Activated T-cell treated with anti-CD3 and anti-CD28 coated beads, Interleukin-2, amount 50 U/mL, for 72 hours (primary cell): ENCODE data around the gene RECQL. TPM values are rescaled to one million over a fixed set of nuclear protein-coding genes. Genes with fewer than 3 reads are reported as not detected.
"Not testable (repeated sequence)": the region's sequence is repeated elsewhere in the genome, so short reads cannot be mapped to it uniquely, and the experiment has no call there.

ENCODE experiments used
- ATAC-seq, 2 donors: fragments of 150-1000 bp; cut with Tn5 transposase; replicated peaks in 1 of 2; 2 replicates each; pipeline ENCODE4 v1.10.0; 2021; ENCODE audit warnings: moderate library complexity in 2 of 2, mild to moderate bottlenecking in 1 of 2
- DNase-seq, 2 donors: peaks; one replicate each; pipeline ENCODE4 v3.0.0; 2021 to 2022; ENCODE audit warnings: mixed read lengths in 1 of 2
- H3K27ac Mint-ChIP-seq: one replicate; pipeline ENCODE4 v1.8.0; 2022; ENCODE audit warnings: mild to moderate bottlenecking, moderate library complexity, mixed read lengths
- H3K27me3 Mint-ChIP-seq: one replicate; pipeline ENCODE4 v1.8.0; 2022; ENCODE audit warnings: low read depth, mixed read lengths
- H3K36me3 Mint-ChIP-seq, 2 donors: one replicate each; pipeline ENCODE4 v1.8.0; 2022; ENCODE audit warnings: mixed read lengths in 2 of 2, mild to moderate bottlenecking in 1 of 2; ENCODE audit not compliant: insufficient read depth in 2 of 2
- H3K4me1 Mint-ChIP-seq: one replicate; pipeline ENCODE4 v1.8.0; 2022; ENCODE audit warnings: low read depth, mixed read lengths
- H3K4me3 Mint-ChIP-seq, 2 donors: one replicate each; pipeline ENCODE4 v1.8.0; 2022; ENCODE audit warnings: mild to moderate bottlenecking in 2 of 2, mixed read lengths in 2 of 2, moderate library complexity in 2 of 2
- H3K9me3 Mint-ChIP-seq, 2 donors: one replicate each; pipeline ENCODE4 v1.8.0; 2022; ENCODE audit warnings: mixed read lengths in 2 of 2
- total RNA-seq, 2 donors: library from RNA; stranded (reverse); gene quantifications; one replicate each; pipeline ENCODE4 v1.2.3, GENCODE V29; 2022

The RECQL gene
- total RNA-seq, 2 donors from 2014 or later: 92.7 to 93.4 TPM

GRCh38 chr12:21439347-21439746 lies 62.1 kb downstream of the RECQL start:
- H3K27ac Mint-ChIP-seq: peak overlapping the region; percentile 99
- peaks cover 40% of the 10 kb centered on the region for H3K4me1 Mint-ChIP-seq
- H3K27me3 Mint-ChIP-seq: no peaks in the 10 kb centered on the region
- DNase-seq: no peak
- peak overlapping the region; percentile 93 to 98 for H3K4me3 Mint-ChIP-seq
- peaks cover 16 to 20% of the 10 kb centered on the region in 2 donors for H3K36me3 Mint-ChIP-seq
- H3K9me3 Mint-ChIP-seq: no peaks in the 10 kb centered on the region
- ATAC-seq: no peak

GRCh38 chr12:21438643-21439042 lies 62.8 kb downstream of the RECQL start:
- no peak for ATAC-seq
- no peaks in the 10 kb centered on the region for H3K9me3 Mint-ChIP-seq
- peak overlapping the region; percentile 99 for H3K27ac Mint-ChIP-seq
- no peak for DNase-seq
- peaks cover 40% of the 10 kb centered on the region for H3K4me1 Mint-ChIP-seq
- H3K4me3 Mint-ChIP-seq: peak overlapping the region; percentile 93 to 98
- H3K36me3 Mint-ChIP-seq: peaks cover 16 to 20% of the 10 kb centered on the region in 2 donors
- H3K27me3 Mint-ChIP-seq: no peaks in the 10 kb centered on the region

GRCh38 chr12:21434699-21435098 lies 66.7 kb downstream of the RECQL start:
- H3K4me1 Mint-ChIP-seq: peaks cover 18% of the 10 kb centered on the region
- DNase-seq (no peak), ATAC-seq (no peak)
- peaks cover 7 to 9% of the 10 kb centered on the region in 2 donors for H3K36me3 Mint-ChIP-seq
- H3K27me3 Mint-ChIP-seq: no peaks in the 10 kb centered on the region
- H3K9me3 Mint-ChIP-seq: no peaks in the 10 kb centered on the region
- no peak overlapping the region for H3K27ac Mint-ChIP-seq
- H3K4me3 Mint-ChIP-seq: no peak overlapping the region

GRCh38 chr12:21433525-21433924 lies 67.9 kb downstream of the RECQL start:
- H3K4me3 Mint-ChIP-seq: no peak overlapping the region

GRCh38 chr12:21429994-21430393 lies 71.4 kb downstream of the RECQL start:
- Mint-ChIP-seq H3K36me3 (no peaks in the 10 kb centered on the region), H3K27ac (no peak overlapping the region), H3K9me3 (no peaks in the 10 kb centered on the region), H3K4me3 (no peak overlapping the region), H3K27me3 (peaks cover 9% of the 10 kb centered on the region), H3K4me1 (no peaks in the 10 kb centered on the region)
- ATAC-seq (no peak), DNase-seq (no peak)

More at GRCh38 chr12:21433525-21433924, 67.9 kb downstream of the RECQL start:
- Mint-ChIP-seq H3K4me1 (peaks cover 6% of the 10 kb centered on the region), H3K27me3 (no peaks in the 10 kb centered on the region), H3K27ac (no peak overlapping the region), H3K36me3 (peaks cover 3 to 4% of the 10 kb centered on the region in 2 donors), H3K9me3 (no peaks in the 10 kb centered on the region)
- DNase-seq: no peak
- ATAC-seq: no peak

- ATAC-seq (no peak), DNase-seq (no peak)
- no peaks in the 10 kb centered on the region for H3K36me3 Mint-ChIP-seq
- H3K9me3 Mint-ChIP-seq: no peaks in the 10 kb centered on the region
- H3K4me1 Mint-ChIP-seq: no peaks in the 10 kb centered on the region
- H3K27ac Mint-ChIP-seq: no peak overlapping the region
- H3K27me3 Mint-ChIP-seq: peaks cover 9% of the 10 kb centered on the region
- H3K4me3 Mint-ChIP-seq: no peak overlapping the region
Observed at GRCh38 chr12:21428241-21428640, 73.2 kb downstream of the RECQL start.

GRCh38 chr12:21419009-21419699 lies 82.3 kb downstream of the RECQL start:
- not testable (repeated sequence) for H3K9me3 Mint-ChIP-seq, DNase-seq, H3K27ac Mint-ChIP-seq, H3K36me3 Mint-ChIP-seq, H3K4me3 Mint-ChIP-seq, ATAC-seq, H3K4me1 Mint-ChIP-seq
- H3K27me3 Mint-ChIP-seq: peaks cover 16% of the 10 kb centered on the region

Other genes starting within 250 kb of the RECQL start
- gene SLCO1A2, start 166.7 kb downstream of the RECQL start, total RNA-seq: not detected
- not detected for gene IAPP, start 128.7 kb downstream of the RECQL start, total RNA-seq
- 10 to 100 TPM; 65.3 to 77.2 TPM for gene PYROXD1, start 64.0 kb downstream of the RECQL start, total RNA-seq
- gene GOLT1B, start 154 bp upstream of the RECQL start, total RNA-seq: 10 to 100 TPM; 46.3 to 51.2 TPM
- 1 to 10 TPM; 1.6 to 2.8 TPM for gene SPX, start 24.7 kb upstream of the RECQL start, total RNA-seq
- not detected for gene GYS2, start 103.2 kb upstream of the RECQL start, total RNA-seq
- 1,000 to 10,000 TPM; 1,381 to 1,488 TPM for gene LDHB, start 156.2 kb upstream of the RECQL start, total RNA-seq